Fibroblast of skin of right biceps (primary cell): ENCODE data around the gene HOXB8.

Experiments
- DNase-seq: peaks from one replicate; pipeline ENCODE4 v3.0.0-alpha.2; 2013

The HOXB8 gene

GRCh38 chr17:48610282-48611211 lies 4.5 kb downstream of the HOXB8 start, which contains the start of gene HOXB7:
Gene HOXB7, minus strand, starts transcription at chr17:48611017. Its CDS starts 99 bp downstream, at chr17:48610918.
- DNase-seq = peak; percentile 75

GRCh38 chr17:48609759-48610281 lies 5.3 kb downstream of the HOXB8 start:
- no peak for DNase-seq

GRCh38 chr17:48609033-48609432 lies 6.1 kb downstream of the HOXB8 start:
- DNase-seq = no peak

GRCh38 chr17:48608494-48608834 lies 6.6 kb downstream of the HOXB8 start:
- DNase-seq = no peak

GRCh38 chr17:48606892-48607614 lies 8.0 kb downstream of the HOXB8 start:
- no peak for DNase-seq

GRCh38 chr17:48605991-48606891 lies 8.9 kb downstream of the HOXB8 start:
- no peak for DNase-seq

- DNase-seq = no peak
Measured at GRCh38 chr17:48605409-48605919, 9.6 kb downstream of the HOXB8 start.

GRCh38 chr17:48604770-48605329 lies 10.2 kb downstream of the HOXB8 start, which contains the start of gene HOXB6:
Gene HOXB6, minus strand, starts transcription at chr17:48604986. Its CDS starts 6,836 bp downstream, at chr17:48598150.
- no peak for DNase-seq

- DNase-seq = no peak
Measured at GRCh38 chr17:48603959-48604769, 10.9 kb downstream of the HOXB8 start.

GRCh38 chr17:48601539-48602425 lies 13.3 kb downstream of the HOXB8 start:
- DNase-seq = no peak

- no peak for DNase-seq
Measured at GRCh38 chr17:48601207-48601538, 13.9 kb downstream of the HOXB8 start.

GRCh38 chr17:48600244-48601098 lies 14.6 kb downstream of the HOXB8 start:
- no peak for DNase-seq

- no peak for DNase-seq
Measured at GRCh38 chr17:48599354-48599753, 15.7 kb downstream of the HOXB8 start.

- no peak for DNase-seq
Measured at GRCh38 chr17:48598736-48599135, 16.4 kb downstream of the HOXB8 start.

GRCh38 chr17:48597778-48598631 lies 17.1 kb downstream of the HOXB8 start:
- peak; percentile 81 for DNase-seq

GRCh38 chr17:48597528-48597777 lies 17.6 kb downstream of the HOXB8 start:
- DNase-seq = no peak

- peak; percentile 93 for DNase-seq
Measured at GRCh38 chr17:48596735-48597527, 18.2 kb downstream of the HOXB8 start.
